Raji (cell line): ENCODE measurements around the gene NOVA1.

Experiments
- POLR2A ChIP-seq: IDR thresholded peaks from 2 replicates; pipeline ENCODE4 v1.6.1; 2011; ENCODE audit warnings: low read depth, low read length, control low read depth; ENCODE audit not compliant: insufficient read depth

Gene NOVA1

DNA sequence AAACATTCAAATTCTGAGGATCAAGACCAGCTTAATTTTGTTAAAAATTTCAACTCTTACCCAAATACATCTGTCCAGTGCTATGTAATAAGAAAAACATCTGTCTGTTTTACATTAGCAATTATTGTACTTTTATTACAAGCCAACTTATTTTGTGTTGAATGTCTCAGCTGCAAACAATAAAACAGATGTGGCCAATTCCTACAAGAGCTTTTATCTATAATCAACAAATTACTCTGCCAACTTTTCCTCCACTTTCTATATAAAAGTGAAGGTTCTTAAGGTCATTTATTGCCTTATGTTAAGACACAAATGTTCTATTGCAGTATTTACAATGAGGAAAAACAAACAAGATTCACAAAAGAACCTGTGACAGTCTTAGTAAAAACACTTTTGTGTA is 72.7 kb downstream of the NOVA1 start:
- TF ChIP-seq POLR2A, result no peak

DNA sequence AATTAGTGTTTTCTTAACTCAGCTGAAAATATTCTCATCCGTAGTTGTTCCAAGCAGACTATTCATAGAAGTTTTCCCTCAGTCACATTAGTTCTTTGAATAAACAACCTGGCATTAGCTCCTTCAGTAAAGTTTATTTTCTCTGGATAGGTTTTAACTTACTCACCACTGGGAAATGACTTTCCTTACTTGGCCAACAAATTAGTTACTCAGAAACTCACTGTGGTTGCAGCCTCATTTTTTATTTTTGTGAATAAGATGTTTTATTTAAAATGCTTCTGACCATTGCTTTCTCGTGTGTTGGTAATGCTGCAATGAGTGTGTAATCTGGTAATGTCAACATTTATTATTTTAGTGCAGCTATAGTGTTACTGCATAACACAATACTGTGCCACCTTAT is 74.9 kb downstream of the NOVA1 start:
- TF ChIP-seq POLR2A, result no peak

DNA sequence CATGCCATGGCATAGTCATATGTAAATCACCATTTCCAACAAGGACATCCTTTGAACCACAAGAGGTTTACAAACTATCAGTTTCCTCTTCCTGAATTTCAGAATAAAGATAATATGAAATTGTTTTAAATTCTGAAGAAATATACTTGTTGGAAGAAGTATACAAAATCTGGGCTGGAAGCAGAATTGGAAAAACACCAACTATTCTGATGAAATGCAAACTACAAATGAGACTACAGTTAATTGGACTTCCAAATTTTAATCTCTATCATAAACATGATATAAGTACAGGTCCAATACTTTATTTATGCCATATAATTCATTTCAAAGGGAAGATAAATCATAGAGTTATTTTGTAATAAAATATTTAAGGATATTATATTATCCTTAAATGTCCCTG is 80.1 kb downstream of the NOVA1 start:
- TF ChIP-seq POLR2A, result no peak

- TF ChIP-seq POLR2A, result no peak
These were observed 97.8 kb downstream of the NOVA1 start for GRCh38 chr14:26500028-26500427.

DNA sequence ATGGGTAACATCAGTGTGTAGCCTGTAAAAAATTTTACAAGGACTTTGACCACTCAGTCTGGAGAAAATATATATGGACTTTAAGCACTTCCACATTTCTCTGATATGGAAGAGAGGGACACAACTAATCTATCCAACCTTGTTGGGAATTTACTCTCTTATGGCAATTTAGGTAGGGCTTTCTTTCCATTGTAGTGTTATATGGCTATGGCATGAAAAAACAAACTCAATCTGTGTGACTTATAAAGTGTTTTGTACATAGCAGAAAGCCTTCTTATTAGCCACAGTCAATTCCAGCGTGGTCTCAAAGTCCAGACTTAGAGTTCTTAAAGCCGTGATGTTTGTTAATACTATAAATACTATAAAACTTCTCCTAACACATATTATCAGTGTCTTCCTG is 98.3 kb downstream of the NOVA1 start:
- no peak for TF ChIP-seq POLR2A

DNA sequence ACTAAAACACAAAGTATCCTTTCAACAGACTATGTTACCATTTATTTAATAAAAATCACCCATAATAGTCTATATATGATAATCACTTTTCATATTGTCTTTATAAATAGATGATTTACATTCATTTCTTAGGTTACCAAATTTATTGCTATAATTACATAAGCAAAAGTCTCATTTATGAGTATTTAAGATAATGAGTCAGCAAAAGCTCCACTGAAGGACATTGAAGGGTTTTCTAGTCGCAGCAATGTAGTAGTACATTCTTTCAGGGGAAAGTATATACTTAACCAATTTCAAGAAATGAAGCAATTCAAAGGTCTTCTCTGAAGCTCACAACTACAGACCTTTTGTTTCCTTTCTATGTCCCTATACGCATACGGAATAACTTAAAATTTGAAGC is 110.9 kb downstream of the NOVA1 start:
- TF ChIP-seq POLR2A, result no peak

DNA sequence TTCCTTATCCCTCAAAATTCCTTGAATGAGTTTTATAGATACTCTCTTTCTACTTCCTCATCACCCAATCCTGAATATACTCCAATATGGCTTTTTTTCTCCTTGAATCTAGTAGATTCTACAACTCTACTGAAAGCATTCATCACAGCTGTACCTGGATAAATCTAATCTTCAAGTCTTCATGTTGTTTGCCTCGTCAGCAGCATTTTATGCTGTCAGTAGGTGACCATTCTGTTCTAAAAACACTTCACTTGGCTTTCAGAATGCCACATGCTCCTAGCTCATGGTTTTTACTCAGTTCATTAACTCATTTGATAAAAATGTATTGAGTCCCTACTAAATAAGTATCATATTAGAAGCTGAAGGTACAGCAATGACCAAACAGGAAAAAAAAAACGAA is 113.3 kb downstream of the NOVA1 start:
- no peak for TF ChIP-seq POLR2A

- TF ChIP-seq POLR2A, result no peak
These were observed 118.9 kb downstream of the NOVA1 start for GRCh38 chr14:26478967-26479366.

DNA sequence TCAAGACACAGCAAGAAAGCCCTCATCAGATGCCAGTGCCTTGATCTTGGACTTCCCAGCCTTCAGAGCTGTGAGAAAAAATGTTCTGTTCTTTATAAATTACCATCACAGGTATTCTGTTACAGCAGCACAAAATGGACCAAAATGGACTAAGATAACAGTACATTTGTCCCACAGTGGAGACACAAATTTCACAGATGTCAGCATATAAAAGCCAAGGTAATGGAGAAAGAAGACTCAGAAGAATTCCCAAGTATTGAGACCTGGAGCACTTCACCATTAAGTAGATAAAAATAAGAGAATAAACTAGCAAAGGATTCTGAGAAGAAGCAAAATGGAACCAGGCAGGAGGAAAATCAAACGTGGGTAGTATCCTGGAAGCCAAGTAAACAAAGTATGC is 131.0 kb downstream of the NOVA1 start:
- TF ChIP-seq POLR2A, result no peak

DNA sequence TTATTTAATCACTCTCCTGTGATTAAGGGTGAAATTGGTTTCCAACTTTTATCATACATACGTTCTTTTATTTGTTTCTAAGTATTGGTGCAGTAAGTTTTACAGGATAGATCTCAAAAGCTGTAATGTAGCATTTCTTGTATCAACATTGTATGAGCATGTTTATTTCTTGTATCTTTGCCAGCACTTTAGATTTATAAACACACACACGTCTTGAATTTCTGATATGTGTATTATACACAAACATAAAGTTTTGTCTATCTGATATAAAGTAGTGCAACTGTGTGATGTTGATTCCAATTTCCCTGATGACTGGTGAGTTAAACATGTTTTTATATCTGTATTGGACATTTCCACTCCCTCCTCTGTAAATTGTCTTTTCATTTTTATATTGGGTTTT is 134.7 kb downstream of the NOVA1 start:
- no peak for TF ChIP-seq POLR2A

GRCh38 chr14:26454105-26454504 is 143.7 kb downstream of the NOVA1 start:
- TF ChIP-seq POLR2A, result no peak

DNA sequence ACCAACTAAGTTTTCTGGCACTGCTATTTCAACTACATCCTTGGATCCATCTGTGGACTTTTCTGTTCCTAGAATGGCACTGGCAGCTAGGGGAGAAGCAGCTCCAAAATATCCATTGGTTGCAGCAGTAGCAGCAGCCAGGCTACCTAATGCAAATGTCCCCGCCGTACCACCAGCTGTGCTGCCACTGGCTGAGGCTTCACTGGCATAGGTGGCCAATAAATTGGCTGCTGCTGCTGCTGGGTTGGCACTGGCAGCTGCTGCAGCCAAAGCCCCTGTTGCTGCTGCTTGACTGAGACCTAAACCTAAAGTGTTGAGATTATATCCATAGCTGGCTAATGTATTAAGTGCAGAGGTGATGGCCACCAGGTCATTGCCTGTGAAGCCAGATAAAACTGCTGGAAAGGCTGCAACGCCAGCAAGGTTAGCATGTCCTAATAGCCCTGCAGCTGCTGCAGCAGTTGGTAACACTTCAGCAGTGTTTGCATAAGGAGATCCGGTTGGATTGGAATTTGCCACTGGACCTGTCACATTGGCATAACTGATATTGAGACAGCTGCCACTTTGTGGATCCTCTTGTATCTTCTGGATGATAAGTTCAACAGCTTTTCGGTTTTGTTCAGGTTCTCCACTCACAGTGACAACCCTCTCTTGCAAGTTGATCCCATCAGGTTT is 149.5 kb downstream of the NOVA1 start:
- TF ChIP-seq POLR2A, result no peak

GRCh38 chr14:26444822-26445221 is 153.0 kb downstream of the NOVA1 start:
- TF ChIP-seq POLR2A, result no peak

DNA sequence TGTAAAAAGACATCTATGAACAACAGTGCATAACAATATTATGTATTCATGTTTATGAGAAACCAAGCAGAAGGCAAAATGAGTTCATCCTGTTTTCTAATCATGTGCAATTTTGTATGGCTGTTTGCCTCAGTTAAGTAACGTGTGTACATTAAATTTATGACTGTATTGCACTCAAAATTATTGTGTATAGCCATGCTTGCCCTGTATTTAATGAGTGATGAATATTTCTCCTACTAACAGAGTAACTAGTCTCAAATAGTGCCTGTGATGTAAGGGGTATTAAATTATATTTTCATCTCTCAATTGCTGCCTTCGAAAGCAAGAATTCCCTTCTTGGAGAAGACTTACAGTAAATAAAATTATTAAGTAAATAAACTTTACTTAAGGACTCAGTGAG is 154.2 kb downstream of the NOVA1 start:
- TF ChIP-seq POLR2A, result no peak

DNA sequence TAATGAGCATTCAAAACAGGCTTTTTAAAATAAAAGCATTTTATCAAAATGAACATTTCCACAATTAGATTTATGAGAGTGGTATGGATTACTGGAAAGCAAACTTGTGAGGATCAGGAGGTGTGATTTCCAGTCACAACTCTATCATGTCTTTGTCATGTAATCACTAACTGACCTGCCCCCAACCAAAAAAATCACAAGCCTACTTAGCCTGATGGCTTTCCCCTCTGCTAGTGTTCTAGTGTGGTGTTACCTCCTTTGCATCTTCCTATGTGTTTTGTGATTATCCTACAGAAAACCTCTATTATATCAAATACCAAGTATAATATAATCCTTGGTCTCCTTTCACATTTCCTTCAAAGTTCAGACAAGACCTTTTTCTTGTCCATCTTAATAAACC is 168.6 kb downstream of the NOVA1 start:
- no peak for TF ChIP-seq POLR2A

DNA sequence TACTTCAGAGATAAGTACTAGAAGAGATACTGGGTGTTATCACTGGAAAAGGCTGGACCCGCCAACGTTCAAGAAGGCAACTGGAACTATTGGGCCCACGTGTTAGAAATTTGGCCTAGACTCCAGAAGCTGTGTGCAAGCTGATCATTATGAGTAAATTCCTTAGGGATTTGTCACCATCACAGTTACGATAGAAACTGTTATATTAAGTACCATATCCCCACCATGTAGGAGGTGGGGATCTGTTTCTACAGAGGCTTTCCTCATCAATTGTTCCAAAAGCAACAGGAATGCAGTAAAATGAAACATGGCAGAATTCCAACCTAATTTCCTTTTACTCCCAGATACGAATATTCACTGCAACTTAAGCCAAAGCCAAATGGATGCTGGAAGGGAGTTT is 170.7 kb downstream of the NOVA1 start:
- TF ChIP-seq POLR2A, result no peak

- no peak for TF ChIP-seq POLR2A
These were observed 173.3 kb downstream of the NOVA1 start for GRCh38 chr14:26424537-26424936.
